IMR-90 (cell line): ENCODE measurements around the gene HRAS. TPM values are rescaled to one million over a fixed set of nuclear protein-coding genes. Genes with fewer than 3 reads are reported as not detected.

Source experiments
- ATAC-seq: fragments of 200-7000 bp; cut with Tn5 transposase; 2 replicates; pipeline ENCODE4 v1.9.1; 2020; ENCODE audit warnings: low read depth, mild to moderate bottlenecking, moderate library complexity
- BruUV-seq: library from RNA; stranded (reverse); fragments of 400-500 nt; replicated peaks from 2 replicates; lab custom pipeline; 2021; lab: Mats Ljungman, UMichigan
- CTCF ChIA-PET: fragments of 300-600 bp; formaldehyde crosslinking; extraction: SDS; loops from one replicate; lab custom pipeline; 2021; ENCODE audit warnings: antibody characterized with exemption; lab: Yijun Ruan, JAX
- POLR2A ChIA-PET: fragments of 300-600 bp; sonication (Branson Sonifier 250); formaldehyde crosslinking; loops from one replicate; lab custom pipeline; 2022; ENCODE audit warnings: antibody characterized with exemption; ENCODE audit not compliant: unreplicated experiment; lab: Charles Lee
- DNase-seq: peaks from one replicate; pipeline ENCODE4 v3.0.0; 2013
- H2AFZ ChIP-seq: replicated peaks from 2 replicates; pipeline ENCODE3; 2013; ENCODE audit warnings: low read length, mild to moderate bottlenecking; ENCODE audit not compliant: poor library complexity
- H2AK5ac ChIP-seq: 2 replicates; pipeline ENCODE4 v1.6.1; 2013; ENCODE audit warnings: low read depth, low read length, inconsistent platforms
- H2AK9ac ChIP-seq: replicated peaks from 2 replicates; pipeline ENCODE3; 2013; ENCODE audit warnings: mild to moderate bottlenecking, low read depth, low read length, moderate library complexity; ENCODE audit not compliant: poor library complexity
- H2BK120ac ChIP-seq: 2 replicates; pipeline ENCODE4 v1.6.1; 2013; ENCODE audit warnings: low read depth, low read length, inconsistent platforms
- H2BK15ac ChIP-seq: 3 replicates; pipeline ENCODE4 v1.6.1; 2013; ENCODE audit warnings: low read depth, low read length, inconsistent platforms
- H2BK20ac ChIP-seq: 2 replicates; pipeline ENCODE4 v1.6.1; 2013; ENCODE audit warnings: low read depth, mild to moderate bottlenecking, inconsistent platforms, low read length, moderate library complexity
- H2BK5ac ChIP-seq: 2 replicates; pipeline ENCODE4 v1.6.1; 2013; ENCODE audit warnings: mild to moderate bottlenecking, low read depth, low read length, inconsistent platforms; ENCODE audit not compliant: poor library complexity, severe bottlenecking
- H3K14ac ChIP-seq: replicated peaks from 2 replicates; pipeline ENCODE4 v1.6.1; 2013; ENCODE audit warnings: low read depth, low read length, inconsistent platforms
- H3K18ac ChIP-seq: 2 replicates; pipeline ENCODE4 v1.6.1; 2013; ENCODE audit warnings: low read depth, low read length, control low read depth
- H3K23ac ChIP-seq: 2 replicates; pipeline ENCODE4 v1.6.1; 2013; ENCODE audit warnings: low read depth, low read length, inconsistent platforms
- H3K27ac ChIP-seq: 2 replicates; pipeline ENCODE4 v1.5.1; 2013; ENCODE audit warnings: mild to moderate bottlenecking, control low read depth, low read length; ENCODE audit not compliant: insufficient read depth
- H3K27me3 ChIP-seq: 2 replicates; pipeline ENCODE4 v1.6.1; 2013; ENCODE audit warnings: low read length; ENCODE audit not compliant: control insufficient read depth, insufficient read depth
- H3K36me3 ChIP-seq: 2 replicates; pipeline ENCODE4 v1.6.1; 2013; ENCODE audit warnings: low read length, mixed read lengths; ENCODE audit not compliant: control insufficient read depth, insufficient read depth
- H3K4ac ChIP-seq: 2 replicates; pipeline ENCODE4 v1.6.1; 2013; ENCODE audit warnings: low read depth, low read length, inconsistent platforms
- H3K4me1 ChIP-seq: 2 replicates; pipeline ENCODE4 v1.6.1; 2013; ENCODE audit warnings: low read length, mixed read lengths; ENCODE audit not compliant: control insufficient read depth, insufficient read depth
- H3K4me2 ChIP-seq: 2 replicates; pipeline ENCODE4 v1.6.1; 2013; ENCODE audit warnings: low read depth, mild to moderate bottlenecking, control low read depth, low read length, moderate library complexity
- H3K4me3 ChIP-seq: 2 replicates; pipeline ENCODE4 v1.5.1; 2013; ENCODE audit warnings: low read depth, mild to moderate bottlenecking, control low read depth, low read length, moderate library complexity; ENCODE audit not compliant: insufficient read depth
- H3K56ac ChIP-seq: 2 replicates; pipeline ENCODE4 v1.6.1; 2013; ENCODE audit warnings: low read length, inconsistent platforms; ENCODE audit not compliant: insufficient read depth; ENCODE audit errors: extremely low read depth
- H3K79me1 ChIP-seq, 2 experiments: 2 replicates each; pipeline ENCODE4 v1.6.1; 2013; ENCODE audit warnings: low read length in 2 of 2, inconsistent platforms in 1 of 2, low read depth in 1 of 2
- H3K9ac ChIP-seq: 2 replicates; pipeline ENCODE4 v1.6.1; 2013; ENCODE audit warnings: low read depth, low read length, control low read depth
- H3K9me1 ChIP-seq: 2 replicates; pipeline ENCODE4 v1.6.1; 2013; ENCODE audit warnings: low read length, inconsistent platforms; ENCODE audit not compliant: insufficient read depth
- H3K9me3 ChIP-seq: 2 replicates; pipeline ENCODE4 v1.6.1; 2013; ENCODE audit warnings: low read length; ENCODE audit not compliant: control insufficient read depth, insufficient read depth
- H4K20me1 ChIP-seq: 2 replicates; pipeline ENCODE4 v1.6.1; 2013; ENCODE audit warnings: low read length, inconsistent platforms; ENCODE audit not compliant: insufficient read depth
- H4K5ac ChIP-seq: 2 replicates; pipeline ENCODE4 v1.6.1; 2013; ENCODE audit warnings: mild to moderate bottlenecking, low read depth, low read length, control low read depth
- H4K8ac ChIP-seq, 2 experiments: 2 replicates each; pipeline ENCODE4 v1.6.1; 2013; ENCODE audit warnings: low read depth in 2 of 2, low read length in 2 of 2, control low read depth in 1 of 2, inconsistent platforms in 1 of 2
- H4K91ac ChIP-seq: 2 replicates; pipeline ENCODE4 v1.6.1; 2013; ENCODE audit warnings: low read depth, low read length, inconsistent platforms; ENCODE audit not compliant: insufficient read depth
- CEBPB ChIP-seq: IDR thresholded peaks from 2 replicates; pipeline ENCODE4 v1.6.1; 2012; ENCODE audit warnings: low read depth, low read length, improper control_type of control experiment
- WGBS, 2 experiments: methylation state at CpG; one replicate each; pipeline versions ENCODE4 v1.1.5 to v1.1.7; 2013; ENCODE audit warnings: missing lambda C conversion rate in 2 of 2; ENCODE audit not compliant: insufficient read length in 1 of 2; ENCODE audit errors: extremely low coverage in 2 of 2; 5-methylcytosine and 5-hydroxymethylcytosine counted together
- dilution Hi-C: fragments of 300-500 bp; cut with HindIII; formaldehyde crosslinking; loops from one replicate; pipeline ENCODE4 v1.14.3; 2018; ENCODE audit warnings: low sequenced_read_pairs; ENCODE audit not compliant: unreplicated experiment
- in situ Hi-C: fragments of 300-500 bp; cut with MboI; formaldehyde crosslinking; loops from 3 replicates; pipeline ENCODE4 v1.14.3; 2019; ENCODE audit warnings: low sequenced_read_pairs, inconsistent platforms, mixed read lengths
- intact Hi-C: fragments of 100-400 bp; cut with micrococcal nuclease; formaldehyde crosslinking; loops from 2 replicates; pipeline ENCODE4 v1.10.0; 2022
- polyA plus RNA-seq, 3 experiments: library from polyadenylated mRNA; depleted of rRNA; stranded (reverse); fragments of >200 nt; gene quantifications; 2 replicates each; pipeline ENCODE4 v1.2.3, GENCODE V29; 2012; ENCODE audit warnings: low replicate concordance in 1 of 3
- total RNA-seq: library from RNA; depleted of rRNA; stranded (reverse); fragments of >200 nt; gene quantifications from 2 replicates; pipeline ENCODE4 v1.2.3, GENCODE V29; 2012
- TF ChIP-seq, protein P1 (sequence below): conservative IDR thresholded peaks from 2 replicates; pipeline ENCODE4 v1.5.1; 2012; ENCODE audit warnings: mild to moderate bottlenecking, low read depth, low read length, improper control_type of control experiment

Gene HRAS
- total and polyA plus RNA-seq, 2 of the 4 experiments (the other 2 are of a cell fraction) = 108 to 123 TPM

DNA sequence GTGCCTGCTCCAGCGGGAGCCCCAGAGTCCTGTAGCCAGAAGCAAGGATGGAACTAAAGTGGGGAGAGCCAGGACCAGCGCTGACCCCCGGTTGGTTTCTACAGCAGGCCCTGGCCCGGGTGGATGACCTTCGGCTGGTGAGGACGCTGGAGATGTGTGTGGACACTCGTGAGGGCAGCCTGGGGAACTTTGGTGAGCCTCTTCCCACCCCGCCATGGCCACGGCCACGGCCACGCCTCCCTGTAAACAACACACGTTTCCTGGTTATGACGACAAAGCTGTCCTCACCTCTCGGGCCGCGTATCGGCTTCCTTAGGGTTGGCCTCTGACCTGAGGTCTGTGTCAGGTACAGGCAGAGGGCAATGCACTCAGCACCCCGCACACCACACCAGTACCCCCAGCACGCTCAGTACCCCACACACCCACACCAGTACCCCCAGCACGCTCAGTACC, 6.1 kb upstream of the HRAS start:
- intact Hi-C loops = no loop called here
- TF ChIP-seq, protein P1, sequence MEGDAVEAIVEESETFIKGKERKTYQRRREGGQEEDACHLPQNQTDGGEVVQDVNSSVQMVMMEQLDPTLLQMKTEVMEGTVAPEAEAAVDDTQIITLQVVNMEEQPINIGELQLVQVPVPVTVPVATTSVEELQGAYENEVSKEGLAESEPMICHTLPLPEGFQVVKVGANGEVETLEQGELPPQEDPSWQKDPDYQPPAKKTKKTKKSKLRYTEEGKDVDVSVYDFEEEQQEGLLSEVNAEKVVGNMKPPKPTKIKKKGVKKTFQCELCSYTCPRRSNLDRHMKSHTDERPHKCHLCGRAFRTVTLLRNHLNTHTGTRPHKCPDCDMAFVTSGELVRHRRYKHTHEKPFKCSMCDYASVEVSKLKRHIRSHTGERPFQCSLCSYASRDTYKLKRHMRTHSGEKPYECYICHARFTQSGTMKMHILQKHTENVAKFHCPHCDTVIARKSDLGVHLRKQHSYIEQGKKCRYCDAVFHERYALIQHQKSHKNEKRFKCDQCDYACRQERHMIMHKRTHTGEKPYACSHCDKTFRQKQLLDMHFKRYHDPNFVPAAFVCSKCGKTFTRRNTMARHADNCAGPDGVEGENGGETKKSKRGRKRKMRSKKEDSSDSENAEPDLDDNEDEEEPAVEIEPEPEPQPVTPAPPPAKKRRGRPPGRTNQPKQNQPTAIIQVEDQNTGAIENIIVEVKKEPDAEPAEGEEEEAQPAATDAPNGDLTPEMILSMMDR = no peak
- TF ChIP-seq CEBPB = no peak
- peaks cover 0 to 3% of the 10 kb centered on the region in 2 experiments; a peak in 1 of 4 replicates for H3K79me1 ChIP-seq
- H4K20me1 ChIP-seq = no peaks in the 10 kb centered on the region
- no peak overlapping the region for H3K56ac ChIP-seq
- 0 out of 2 replicates have a peak, but pooled peaks cover 3% of the 10 kb centered on the region for H3K9me1 ChIP-seq
- no peak overlapping the region for H3K4me3 ChIP-seq
- no peak overlapping the region for H2AK9ac ChIP-seq
- no peaks in the 10 kb centered on the region for H3K9me3 ChIP-seq
- H2BK15ac ChIP-seq = no peak overlapping the region
- dilution Hi-C loops = no loop called here
- no peak overlapping the region for H3K23ac ChIP-seq
- CTCF ChIA-PET = no interaction called here
- no peak overlapping the region for H2BK5ac ChIP-seq
- no peak overlapping the region for H2BK120ac ChIP-seq
- H2AK5ac ChIP-seq = no peak overlapping the region
- H3K9ac ChIP-seq = no peak overlapping the region
- 91% methylated on average over 6 of the region's 20 CpGs; no CpG with 5 or more reads in 1 of the 2 experiments for WGBS, 2 experiments
- H2AFZ ChIP-seq = no peak overlapping the region
- no peaks in the 10 kb centered on the region for H3K27me3 ChIP-seq
- BruUV-seq = no TSS peak
- in situ Hi-C loops = no loop called here
- no peak for ATAC-seq
- H3K4me1 ChIP-seq = peaks cover 10% of the 10 kb centered on the region
- H3K14ac ChIP-seq = no peak overlapping the region
- POLR2A ChIA-PET = no interaction called here
- H4K8ac ChIP-seq = no peak overlapping the region
- H4K5ac ChIP-seq = no peak overlapping the region
- H2BK20ac ChIP-seq = no peak overlapping the region
- H3K36me3 ChIP-seq = peaks cover 1% of the 10 kb centered on the region; the same call in 1 of the 2 replicates
- H3K4ac ChIP-seq = no peak overlapping the region
- H3K18ac ChIP-seq = no peak overlapping the region
- no peak overlapping the region for H3K4me2 ChIP-seq
- no peak overlapping the region for H3K27ac ChIP-seq
- no peak for DNase-seq
- H4K91ac ChIP-seq = no peak overlapping the region
